ENCODE results near the gene GANC. TPM values are rescaled to one million over a fixed set of nuclear protein-coding genes. Genes with fewer than 3 reads are reported as not detected.

GANC gene
- polyA plus RNA-seq, 3 donors = 14.5 to 24.4 (median 21.1) TPM

- Histone ChIP-seq H3K27ac (ENCODE audit: low read depth in 1 of 2, low read length in 2 of 2) (peak overlapping the region in 1 of 2 donors; percentile 35), H3K9ac (ENCODE audit: insufficient read depth, low read length, poor library complexity, severe bottlenecking) (no peak overlapping the region), H3K4me1 (ENCODE audit: control insufficient read depth in 1 of 2, insufficient read depth in 2 of 2, low read length in 2 of 2) (no peaks in the 10 kb centered on the region), H3K9me3 (replicated peaks in 1 of 2; ENCODE audit: control insufficient read depth in 1 of 2, insufficient read depth in 1 of 2, low read length in 2 of 2) (no peaks in the 10 kb centered on the region), H3K36me3 (replicated peaks in 1 of 2; ENCODE audit: control insufficient read depth in 1 of 2, insufficient read depth in 2 of 2, low read length in 2 of 2) (peaks cover 88 to 98% of the 10 kb centered on the region in 2 donors), H3K27me3 (ENCODE audit: control insufficient read depth in 2 of 2, insufficient read depth in 2 of 2, low read length in 2 of 2) (no peaks in the 10 kb centered on the region), H4K20me1 (ENCODE audit: insufficient read depth, low read length) (no peaks in the 10 kb centered on the region), H3K79me2 (ENCODE audit: insufficient read depth, low read length) (no peaks in the 10 kb centered on the region), H3K4me3 (replicated peaks in 1 of 3; ENCODE audit: low read depth in 2 of 3, low read length in 3 of 3) (no peak overlapping the region), H2AFZ (ENCODE audit: insufficient read depth, low read depth, low read length, poor library complexity, severe bottlenecking) (no peak overlapping the region), H3K4me2 (replicated peaks; ENCODE audit: extremely low read depth, low read length, poor library complexity, severe bottlenecking) (no peak overlapping the region)
- no peak for DNase-seq
- H3K27ac Mint-ChIP-seq = peak overlapping the region in 2 of 7 donors; percentile 29 to 40
- no peak overlapping the region for H3K4me3 Mint-ChIP-seq
- H3K27me3 Mint-ChIP-seq (ENCODE audit: low read depth in 3 of 3) = no peaks in the 10 kb centered on the region
- WGBS (ENCODE audit: insufficient coverage) = 100% methylated on average over 1 of the region's 5 CpGs
- no peaks in the 10 kb centered on the region for H3K4me1 Mint-ChIP-seq
- peaks cover 85 to 91% of the 10 kb centered on the region in 2 donors for H3K36me3 Mint-ChIP-seq
- TF ChIP-seq, protein P1, sequence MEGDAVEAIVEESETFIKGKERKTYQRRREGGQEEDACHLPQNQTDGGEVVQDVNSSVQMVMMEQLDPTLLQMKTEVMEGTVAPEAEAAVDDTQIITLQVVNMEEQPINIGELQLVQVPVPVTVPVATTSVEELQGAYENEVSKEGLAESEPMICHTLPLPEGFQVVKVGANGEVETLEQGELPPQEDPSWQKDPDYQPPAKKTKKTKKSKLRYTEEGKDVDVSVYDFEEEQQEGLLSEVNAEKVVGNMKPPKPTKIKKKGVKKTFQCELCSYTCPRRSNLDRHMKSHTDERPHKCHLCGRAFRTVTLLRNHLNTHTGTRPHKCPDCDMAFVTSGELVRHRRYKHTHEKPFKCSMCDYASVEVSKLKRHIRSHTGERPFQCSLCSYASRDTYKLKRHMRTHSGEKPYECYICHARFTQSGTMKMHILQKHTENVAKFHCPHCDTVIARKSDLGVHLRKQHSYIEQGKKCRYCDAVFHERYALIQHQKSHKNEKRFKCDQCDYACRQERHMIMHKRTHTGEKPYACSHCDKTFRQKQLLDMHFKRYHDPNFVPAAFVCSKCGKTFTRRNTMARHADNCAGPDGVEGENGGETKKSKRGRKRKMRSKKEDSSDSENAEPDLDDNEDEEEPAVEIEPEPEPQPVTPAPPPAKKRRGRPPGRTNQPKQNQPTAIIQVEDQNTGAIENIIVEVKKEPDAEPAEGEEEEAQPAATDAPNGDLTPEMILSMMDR (IDR thresholded peaks at IDR 0.05) = no peak
- intact Hi-C loops (cut with micrococcal nuclease) = no loop called here
- no peaks in the 10 kb centered on the region for H3K9me3 Mint-ChIP-seq
These were observed 75.1 kb downstream of the GANC start for GRCh38 chr15:42348083-42348482.

GRCh38 chr15:42349186-42349585 lies 76.2 kb downstream of the GANC start:
- H3K4me1 ChIP-seq (ENCODE audit: control insufficient read depth in 1 of 2, insufficient read depth in 2 of 2, low read length in 2 of 2) = no peaks in the 10 kb centered on the region
- no peaks in the 10 kb centered on the region for H3K79me2 ChIP-seq (ENCODE audit: insufficient read depth, low read length)
- Mint-ChIP-seq H3K9me3 (no peaks in the 10 kb centered on the region), H3K4me1 (no peaks in the 10 kb centered on the region), H3K27me3 (ENCODE audit: low read depth in 3 of 3) (no peaks in the 10 kb centered on the region), H3K4me3 (no peak overlapping the region), H3K27ac (no peak overlapping the region), H3K36me3 (peaks cover 85 to 88% of the 10 kb centered on the region in 2 donors)
- no peak for DNase-seq
- no CpG with 5 or more reads among the region's 2 CpGs for WGBS (ENCODE audit: insufficient coverage)
- H4K20me1 ChIP-seq (ENCODE audit: insufficient read depth, low read length) = no peaks in the 10 kb centered on the region
- H3K27ac ChIP-seq (ENCODE audit: low read depth in 1 of 2, low read length in 2 of 2) = no peak overlapping the region
- H3K4me2 ChIP-seq (replicated peaks; ENCODE audit: extremely low read depth, low read length, poor library complexity, severe bottlenecking) = no peak overlapping the region
- H3K27me3 ChIP-seq (ENCODE audit: control insufficient read depth in 2 of 2, insufficient read depth in 2 of 2, low read length in 2 of 2) = no peaks in the 10 kb centered on the region
- intact Hi-C loops (cut with micrococcal nuclease) = no loop called here
- H3K9ac ChIP-seq (ENCODE audit: insufficient read depth, low read length, poor library complexity, severe bottlenecking) = no peak overlapping the region
- H2AFZ ChIP-seq (ENCODE audit: insufficient read depth, low read depth, low read length, poor library complexity, severe bottlenecking) = no peak overlapping the region
- no peak overlapping the region for H3K4me3 ChIP-seq (replicated peaks in 1 of 3; ENCODE audit: low read depth in 2 of 3, low read length in 3 of 3)
- TF ChIP-seq, protein P1 (IDR thresholded peaks at IDR 0.05) = no peak
- peaks cover 87 to 98% of the 10 kb centered on the region in 2 donors for H3K36me3 ChIP-seq (replicated peaks in 1 of 2; ENCODE audit: control insufficient read depth in 1 of 2, insufficient read depth in 2 of 2, low read length in 2 of 2)
- H3K9me3 ChIP-seq (replicated peaks in 1 of 2; ENCODE audit: control insufficient read depth in 1 of 2, insufficient read depth in 1 of 2, low read length in 2 of 2) = no peaks in the 10 kb centered on the region

All from CD14-positive monocyte (primary cell).